PC-3 (cell line): ENCODE measurements around the gene METTL6. TPM values are rescaled to one million over a fixed set of nuclear protein-coding genes. Genes with fewer than 3 reads are reported as not detected.

ENCODE experiments used
- ATAC-seq: fragments of 200-7000 bp; cut with Tn5 transposase; 2 replicates; pipeline ENCODE4 v1.9.1; 2020; ENCODE audit warnings: mild to moderate bottlenecking, moderate library complexity
- BruUV-seq: library from RNA; stranded (reverse); fragments of 400-500 nt; replicated peaks from 2 replicates; lab custom pipeline; 2021; lab: Mats Ljungman, UMichigan
- CTCF ChIA-PET: fragments of 300-600 bp; sonication (Branson Sonifier 250); formaldehyde crosslinking; loops from one replicate; lab custom pipeline; 2022; ENCODE audit warnings: antibody characterized with exemption; lab: Charles Lee
- POLR2A ChIA-PET: fragments of 300-600 bp; sonication (Branson Sonifier 250); formaldehyde crosslinking; loops from one replicate; lab custom pipeline; 2022; ENCODE audit warnings: antibody characterized with exemption; ENCODE audit not compliant: unreplicated experiment; lab: Charles Lee
- DNase-seq: peaks from one replicate; pipeline ENCODE4 v3.0.0-alpha.2; 2015
- H2AFZ ChIP-seq: fragments of 300-600 bp; sonication (generic); 2 replicates; pipeline ENCODE4 v1.6.0; 2016; ENCODE audit warnings: antibody characterized with exemption, low read length
- H3F3A ChIP-seq: fragments of 300-600 bp; sonication (generic); one replicate; pipeline ENCODE4 v1.6.0; 2017; ENCODE audit warnings: antibody characterized with exemption, low read length, control low read depth, mild to moderate bottlenecking; ENCODE audit not compliant: unreplicated experiment
- H3K27ac ChIP-seq: fragments of 300-600 bp; sonication (generic); 2 replicates; pipeline ENCODE4 v1.5.1; 2016; ENCODE audit warnings: mild to moderate bottlenecking, low read length
- H3K27me3 ChIP-seq: fragments of 300-600 bp; sonication (generic); 2 replicates; pipeline ENCODE4 v1.6.1; 2016; ENCODE audit warnings: low read length, mixed read lengths
- H3K36me3 ChIP-seq: fragments of 300-600 bp; sonication (generic); 2 replicates; pipeline ENCODE4 v1.6.1; 2016; ENCODE audit warnings: low read depth, mixed run types, low read length, mixed read lengths
- H3K4me1 ChIP-seq: fragments of 300-600 bp; sonication (generic); 2 replicates; pipeline ENCODE4 v1.5.1; 2016; ENCODE audit warnings: low read length; ENCODE audit not compliant: insufficient read depth
- H3K4me2 ChIP-seq: fragments of 300-600 bp; sonication (generic); 2 replicates; pipeline ENCODE4 v1.6.0; 2016; ENCODE audit warnings: low read length
- H3K4me3 ChIP-seq: fragments of 300-600 bp; sonication (generic); 2 replicates; pipeline ENCODE4 v1.5.1; 2016; ENCODE audit warnings: mild to moderate bottlenecking, low read length, mixed read lengths
- H3K79me2 ChIP-seq: fragments of 300-600 bp; sonication (generic); 2 replicates; pipeline ENCODE4 v1.6.1; 2017; ENCODE audit warnings: low read length, mixed read lengths
- H3K9ac ChIP-seq: fragments of 300-600 bp; sonication (generic); 2 replicates; pipeline ENCODE4 v1.6.0; 2016; ENCODE audit warnings: mild to moderate bottlenecking, low read length
- H3K9me2 ChIP-seq: fragments of 300-600 bp; sonication (generic); replicated peaks from 2 replicates; pipeline ENCODE4 v1.6.1; 2016; ENCODE audit warnings: mixed run types, low read length, mixed read lengths
- H3K9me3 ChIP-seq: fragments of 300-600 bp; sonication (generic); 2 replicates; pipeline ENCODE4 v1.6.1; 2016; ENCODE audit warnings: low read length, mixed read lengths
- H4K20me1 ChIP-seq: fragments of 300-600 bp; sonication (generic); 2 replicates; pipeline ENCODE4 v1.6.1; 2016; ENCODE audit warnings: low read length, mixed read lengths
- EZH2 ChIP-seq: fragments of 300-600 bp; sonication (generic); IDR thresholded peaks from one replicate; pipeline ENCODE4 v1.6.1; 2017; ENCODE audit warnings: antibody characterized with exemption, mild to moderate bottlenecking, low read length; ENCODE audit not compliant: unreplicated experiment
- EZH2phosphoT487 ChIP-seq: fragments of 300-600 bp; sonication (generic); IDR thresholded peaks from 2 replicates; pipeline ENCODE4 v1.6.1; 2018; ENCODE audit warnings: mild to moderate bottlenecking, antibody characterized with exemption, low read length, borderline replicate concordance
- intact Hi-C: fragments of 100-400 bp; cut with micrococcal nuclease; formaldehyde crosslinking; loops from 2 replicates; pipeline ENCODE4 v1.9.0; 2023
- total RNA-seq: library from RNA; depleted of rRNA; stranded (reverse); fragments of >200 nt; gene quantifications from 2 replicates; pipeline ENCODE4 v1.2.3, GENCODE V29; 2014
- TF ChIP-seq, protein P1 (sequence below): fragments of 300-600 bp; sonication (generic); conservative IDR thresholded peaks from 2 replicates; pipeline ENCODE4 v1.5.1; 2017; ENCODE audit warnings: antibody characterized with exemption, low read depth, mild to moderate bottlenecking, low read length

The METTL6 gene
- total RNA-seq, 1 experiment from 2014 or later = 22.4 TPM

DNA sequence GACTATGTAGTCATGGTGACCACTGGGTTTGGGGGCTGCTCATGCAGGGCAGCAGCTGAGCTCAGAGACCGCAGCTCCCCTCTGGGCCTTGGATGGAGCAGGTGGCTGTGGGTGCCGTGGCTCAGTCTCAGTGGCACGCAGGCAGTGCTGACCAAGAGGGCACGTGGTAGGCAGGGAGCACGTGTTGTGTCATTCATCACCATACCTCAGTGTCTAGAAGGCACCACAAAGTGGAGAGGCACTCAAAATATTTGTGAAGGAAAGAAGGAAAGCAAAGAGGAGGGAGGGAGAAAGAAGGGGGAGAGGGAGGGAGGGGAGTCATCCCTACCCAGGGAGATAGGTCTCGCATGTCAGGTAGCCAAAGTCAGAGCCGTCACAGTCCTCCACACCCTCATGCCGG is 26.2 kb upstream of the METTL6 start:
- TF ChIP-seq EZH2phosphoT487 (no peak), EZH2 (no peak)
- TF ChIP-seq, protein P1, sequence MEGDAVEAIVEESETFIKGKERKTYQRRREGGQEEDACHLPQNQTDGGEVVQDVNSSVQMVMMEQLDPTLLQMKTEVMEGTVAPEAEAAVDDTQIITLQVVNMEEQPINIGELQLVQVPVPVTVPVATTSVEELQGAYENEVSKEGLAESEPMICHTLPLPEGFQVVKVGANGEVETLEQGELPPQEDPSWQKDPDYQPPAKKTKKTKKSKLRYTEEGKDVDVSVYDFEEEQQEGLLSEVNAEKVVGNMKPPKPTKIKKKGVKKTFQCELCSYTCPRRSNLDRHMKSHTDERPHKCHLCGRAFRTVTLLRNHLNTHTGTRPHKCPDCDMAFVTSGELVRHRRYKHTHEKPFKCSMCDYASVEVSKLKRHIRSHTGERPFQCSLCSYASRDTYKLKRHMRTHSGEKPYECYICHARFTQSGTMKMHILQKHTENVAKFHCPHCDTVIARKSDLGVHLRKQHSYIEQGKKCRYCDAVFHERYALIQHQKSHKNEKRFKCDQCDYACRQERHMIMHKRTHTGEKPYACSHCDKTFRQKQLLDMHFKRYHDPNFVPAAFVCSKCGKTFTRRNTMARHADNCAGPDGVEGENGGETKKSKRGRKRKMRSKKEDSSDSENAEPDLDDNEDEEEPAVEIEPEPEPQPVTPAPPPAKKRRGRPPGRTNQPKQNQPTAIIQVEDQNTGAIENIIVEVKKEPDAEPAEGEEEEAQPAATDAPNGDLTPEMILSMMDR = no peak
- no peaks in the 10 kb centered on the region for H3K9me3 ChIP-seq
- CTCF ChIA-PET = no interaction called here
- H3K27ac ChIP-seq = no peak overlapping the region
- no peaks in the 10 kb centered on the region for H3K4me1 ChIP-seq
- H3K9ac ChIP-seq = no peak overlapping the region
- H3K27me3 ChIP-seq = no peaks in the 10 kb centered on the region
- no peak overlapping the region for H3K4me3 ChIP-seq
- no peaks in the 10 kb centered on the region for H4K20me1 ChIP-seq
- H3F3A ChIP-seq = no peaks in the 10 kb centered on the region
- no TSS peak for BruUV-seq
- H3K36me3 ChIP-seq = no peaks in the 10 kb centered on the region
- DNase-seq = no peak
- H3K9me2 ChIP-seq = no peaks in the 10 kb centered on the region
- ATAC-seq = no peak
- no peak overlapping the region for H3K4me2 ChIP-seq
- POLR2A ChIA-PET = no interaction called here
- intact Hi-C loops = no loop called here
- no peaks in the 10 kb centered on the region for H3K79me2 ChIP-seq
- H2AFZ ChIP-seq = no peak overlapping the region

DNA sequence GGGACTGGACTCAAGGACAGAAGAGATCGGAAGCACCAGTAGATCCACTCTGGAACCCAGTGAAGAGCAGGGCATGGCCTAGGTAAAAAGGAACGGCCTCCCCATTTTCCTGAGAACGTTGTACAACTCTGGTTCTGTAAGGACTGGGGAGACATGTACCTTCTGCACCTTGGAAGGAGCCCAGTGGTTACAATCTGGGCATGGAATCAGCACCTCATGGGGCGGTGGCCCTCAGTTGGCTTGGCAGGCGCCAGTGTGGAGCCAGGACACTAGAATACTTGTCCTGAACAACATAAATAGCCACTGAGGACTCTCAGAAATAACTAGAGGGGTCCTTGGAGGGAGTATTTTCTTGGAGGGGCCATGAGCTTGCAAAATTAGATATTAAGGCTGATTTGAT is 25.6 kb upstream of the METTL6 start:
- intact Hi-C loops = no loop called here
- Histone ChIP-seq H3K4me1 (no peaks in the 10 kb centered on the region), H2AFZ (no peak overlapping the region), H4K20me1 (no peaks in the 10 kb centered on the region), H3K27ac (no peak overlapping the region), H3K9ac (no peak overlapping the region), H3K4me2 (no peak overlapping the region), H3K36me3 (no peaks in the 10 kb centered on the region), H3K9me2 (no peaks in the 10 kb centered on the region), H3K9me3 (no peaks in the 10 kb centered on the region), H3K4me3 (no peak overlapping the region), H3K79me2 (no peaks in the 10 kb centered on the region), H3K27me3 (no peaks in the 10 kb centered on the region), H3F3A (no peaks in the 10 kb centered on the region)
- TF ChIP-seq EZH2 (no peak), EZH2phosphoT487 (no peak)
- TF ChIP-seq, protein P1 = no peak
- CTCF ChIA-PET = no interaction called here
- no peak for ATAC-seq
- POLR2A ChIA-PET = interaction anchor here (0.6 kb wide), 1 partner anchor 187 kb away, joined by 3 read pairs; no protein-coding TSS in a partner anchor
- BruUV-seq = no TSS peak
- no peak for DNase-seq

DNA sequence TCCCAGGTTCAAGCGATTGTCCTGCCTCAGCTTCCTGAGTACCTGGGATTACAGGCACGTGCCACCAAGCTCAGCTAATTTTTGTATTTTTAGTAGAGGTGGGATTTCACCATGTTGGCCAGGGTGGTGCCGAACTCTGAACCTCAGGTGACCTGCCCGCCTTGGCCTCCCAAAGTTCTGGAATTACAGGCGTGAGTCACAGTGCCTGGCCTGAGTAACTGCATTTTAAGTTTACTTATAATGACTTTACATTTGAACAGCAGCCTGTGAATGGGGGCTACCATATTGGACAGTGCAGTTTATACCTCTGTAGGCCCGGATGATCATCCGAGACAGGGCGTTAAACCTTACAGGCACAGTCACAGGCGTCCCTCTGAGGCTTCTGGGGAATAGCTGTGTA is 24.8 kb upstream of the METTL6 start:
- Histone ChIP-seq H3K4me1 (no peaks in the 10 kb centered on the region), H3K27ac (no peak overlapping the region), H3K36me3 (no peaks in the 10 kb centered on the region), H3K79me2 (no peaks in the 10 kb centered on the region), H3K27me3 (no peaks in the 10 kb centered on the region), H3K4me2 (no peak overlapping the region), H3K9me2 (no peaks in the 10 kb centered on the region), H4K20me1 (no peaks in the 10 kb centered on the region), H3K9ac (no peak overlapping the region), H3K4me3 (no peak overlapping the region), H3K9me3 (no peaks in the 10 kb centered on the region), H3F3A (no peaks in the 10 kb centered on the region), H2AFZ (no peak overlapping the region)
- no peak for TF ChIP-seq EZH2
- TF ChIP-seq EZH2phosphoT487 = no peak
- TF ChIP-seq, protein P1 = no peak
- no TSS peak for BruUV-seq
- ATAC-seq = no peak
- intact Hi-C loops = no loop called here
- CTCF ChIA-PET = no interaction called here
- no peak for DNase-seq
- POLR2A ChIA-PET = no interaction called here
